OCI-LY7 (cell line): ENCODE measurements around the gene VSNL1.

ENCODE experiments used
- EZH2phosphoT487 ChIP-seq: fragments of 200-600 bp; sonication (generic); IDR thresholded peaks from 2 replicates; pipeline ENCODE4 v1.6.1; 2018; ENCODE audit warnings: low read depth, borderline replicate concordance, mild to moderate bottlenecking, mixed run types, antibody characterized with exemption, low read length, moderate library complexity, mixed read lengths
- TF ChIP-seq, protein P1 (sequence below): fragments of 200-600 bp; sonication (generic); conservative IDR thresholded peaks from 2 replicates; pipeline ENCODE4 v1.5.1; 2014; ENCODE audit warnings: mild to moderate bottlenecking, antibody characterized with exemption, low read length, moderate library complexity, mixed read lengths

DNA sequence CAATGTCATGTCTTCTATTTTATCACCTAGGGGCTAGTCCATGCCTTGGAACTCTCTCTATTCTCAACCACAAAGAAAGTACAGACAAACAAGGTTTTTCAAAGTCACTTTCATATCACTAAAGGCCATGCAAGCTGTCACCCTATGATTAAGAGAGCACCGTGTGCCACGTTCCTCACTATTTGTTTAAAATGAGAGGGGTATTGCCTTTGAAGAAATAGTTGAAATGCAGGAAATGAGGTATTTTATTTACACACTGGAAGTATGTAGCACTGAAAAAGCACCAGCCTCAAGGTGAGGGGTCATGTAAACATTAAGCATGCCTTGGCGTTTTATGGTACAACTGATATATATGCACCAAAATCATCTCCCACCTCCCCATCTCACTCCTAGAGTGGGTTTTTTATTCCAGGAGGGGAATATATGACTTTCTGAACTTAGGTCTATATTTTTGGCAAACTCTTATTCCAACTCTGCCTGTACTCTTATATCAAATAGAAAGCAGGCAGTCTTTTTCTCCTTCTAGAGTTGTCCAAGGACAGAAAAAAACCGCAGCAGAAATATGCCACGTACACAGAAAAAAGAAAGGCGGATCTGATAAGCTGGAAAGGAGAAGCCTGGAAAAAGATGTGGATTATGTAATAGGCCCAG, 53.5 kb downstream of the VSNL1 start:
- TF ChIP-seq, protein P1, sequence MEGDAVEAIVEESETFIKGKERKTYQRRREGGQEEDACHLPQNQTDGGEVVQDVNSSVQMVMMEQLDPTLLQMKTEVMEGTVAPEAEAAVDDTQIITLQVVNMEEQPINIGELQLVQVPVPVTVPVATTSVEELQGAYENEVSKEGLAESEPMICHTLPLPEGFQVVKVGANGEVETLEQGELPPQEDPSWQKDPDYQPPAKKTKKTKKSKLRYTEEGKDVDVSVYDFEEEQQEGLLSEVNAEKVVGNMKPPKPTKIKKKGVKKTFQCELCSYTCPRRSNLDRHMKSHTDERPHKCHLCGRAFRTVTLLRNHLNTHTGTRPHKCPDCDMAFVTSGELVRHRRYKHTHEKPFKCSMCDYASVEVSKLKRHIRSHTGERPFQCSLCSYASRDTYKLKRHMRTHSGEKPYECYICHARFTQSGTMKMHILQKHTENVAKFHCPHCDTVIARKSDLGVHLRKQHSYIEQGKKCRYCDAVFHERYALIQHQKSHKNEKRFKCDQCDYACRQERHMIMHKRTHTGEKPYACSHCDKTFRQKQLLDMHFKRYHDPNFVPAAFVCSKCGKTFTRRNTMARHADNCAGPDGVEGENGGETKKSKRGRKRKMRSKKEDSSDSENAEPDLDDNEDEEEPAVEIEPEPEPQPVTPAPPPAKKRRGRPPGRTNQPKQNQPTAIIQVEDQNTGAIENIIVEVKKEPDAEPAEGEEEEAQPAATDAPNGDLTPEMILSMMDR: no peak
- TF ChIP-seq EZH2phosphoT487: no peak
